Mesenchymal stem cell (in vitro differentiated cells and primary cell): Measurements from ENCODE around the gene CBFB.

Source experiments
- DNase-seq: peaks from one replicate; pipeline ENCODE4 v3.0.0-alpha.2; 2013
- H2AFZ ChIP-seq: one replicate; pipeline ENCODE4 v1.6.1; 2013; ENCODE audit warnings: low read depth, mild to moderate bottlenecking, control low read depth, inconsistent platforms, low read length, moderate library complexity
- H2AK5ac ChIP-seq: 2 replicates; pipeline ENCODE4 v1.6.1; 2013; ENCODE audit warnings: low read length, moderate library complexity, mild to moderate bottlenecking, inconsistent platforms; ENCODE audit not compliant: severe bottlenecking
- H2BK120ac ChIP-seq: one replicate; pipeline ENCODE4 v1.6.1; 2013; ENCODE audit warnings: low read depth, mild to moderate bottlenecking, inconsistent platforms, low read length, moderate library complexity
- H2BK12ac ChIP-seq, 2 experiments: one replicate each; pipeline ENCODE4 v1.6.1; 2013; ENCODE audit warnings: inconsistent platforms in 2 of 2, low read length in 2 of 2, mild to moderate bottlenecking in 2 of 2, moderate library complexity in 2 of 2, control low read depth in 1 of 2
- H2BK15ac ChIP-seq: one replicate; pipeline ENCODE4 v1.6.1; 2013; ENCODE audit warnings: mild to moderate bottlenecking, low read depth, inconsistent platforms; ENCODE audit not compliant: poor library complexity, severe bottlenecking
- H2BK5ac ChIP-seq: 2 replicates; pipeline ENCODE4 v1.6.1; 2013; ENCODE audit warnings: low read depth, mild to moderate bottlenecking, low read length, control low read depth, inconsistent platforms; ENCODE audit not compliant: poor library complexity, severe bottlenecking
- H3K14ac ChIP-seq, 2 experiments: one replicate each; pipeline ENCODE4 v1.6.1; 2013; ENCODE audit warnings: inconsistent platforms in 2 of 2, low read length in 2 of 2, control low read depth in 1 of 2, mild to moderate bottlenecking in 1 of 2, moderate library complexity in 1 of 2
- H3K18ac ChIP-seq, 2 experiments: one replicate each; pipeline ENCODE4 v1.6.1; 2013; ENCODE audit warnings: inconsistent platforms in 2 of 2, low read length in 2 of 2, control low read depth in 1 of 2, low read depth in 1 of 2, mild to moderate bottlenecking in 1 of 2
- H3K23ac ChIP-seq, 2 experiments: one replicate each; pipeline ENCODE4 v1.6.1; 2013; ENCODE audit warnings: inconsistent platforms in 2 of 2, low read length in 2 of 2, mild to moderate bottlenecking in 2 of 2, moderate library complexity in 2 of 2, control low read depth in 1 of 2
- H3K27ac ChIP-seq: 2 replicates; pipeline ENCODE4 v1.5.1; 2013; ENCODE audit warnings: mild to moderate bottlenecking, moderate library complexity, low read length, control low read depth, inconsistent platforms; ENCODE audit not compliant: poor library complexity, severe bottlenecking
- H3K27me3 ChIP-seq, 2 experiments: 2 replicates each; pipeline versions ENCODE4 v1.6.1 to v1.7.0; 2013; ENCODE audit warnings: low read length in 2 of 2, mild to moderate bottlenecking in 2 of 2, moderate library complexity in 2 of 2, control low read depth in 1 of 2, inconsistent platforms in 1 of 2; ENCODE audit not compliant: control insufficient read depth in 1 of 2, insufficient read depth in 1 of 2
- H3K36me3 ChIP-seq, 2 experiments: 2 replicates each; pipeline versions ENCODE4 v1.6.1 to v1.7.0; 2013; ENCODE audit warnings: low read length in 2 of 2, control low read depth in 1 of 2, inconsistent platforms in 1 of 2, low read depth in 1 of 2, mild to moderate bottlenecking in 1 of 2; ENCODE audit not compliant: insufficient read depth in 2 of 2, control insufficient read depth in 1 of 2
- H3K4ac ChIP-seq, 2 experiments: one replicate each; pipeline ENCODE4 v1.6.1; 2013; ENCODE audit warnings: inconsistent platforms in 2 of 2, low read length in 2 of 2, mild to moderate bottlenecking in 2 of 2, moderate library complexity in 2 of 2, control low read depth in 1 of 2, low read depth in 1 of 2
- H3K4me1 ChIP-seq: 2 replicates; pipeline ENCODE4 v1.6.1; 2013; ENCODE audit warnings: low read depth, low read length, control low read depth; ENCODE audit not compliant: control insufficient read depth, insufficient read depth
- H3K4me2 ChIP-seq: 2 replicates; pipeline ENCODE4 v1.6.1; 2013; ENCODE audit warnings: low read length, mild to moderate bottlenecking, inconsistent platforms; ENCODE audit not compliant: poor library complexity, severe bottlenecking
- H3K4me3 ChIP-seq, 2 experiments: 2 replicates each; pipeline versions ENCODE4 v1.5.1 to v1.7.0; 2013; ENCODE audit warnings: low read length in 2 of 2, mild to moderate bottlenecking in 2 of 2, control low read depth in 1 of 2, low read depth in 1 of 2; ENCODE audit not compliant: insufficient read depth in 1 of 2
- H3K79me1 ChIP-seq: replicated peaks from 2 replicates; pipeline ENCODE4 v1.6.1; 2013; ENCODE audit warnings: mild to moderate bottlenecking, control low read depth, low read length, inconsistent platforms; ENCODE audit not compliant: poor library complexity, severe bottlenecking
- H3K9ac ChIP-seq: 2 replicates; pipeline ENCODE4 v1.7.0; 2013; ENCODE audit warnings: mild to moderate bottlenecking, low read length, moderate library complexity
- H3K9me3 ChIP-seq: 2 replicates; pipeline ENCODE4 v1.7.0; 2013; ENCODE audit warnings: mild to moderate bottlenecking, low read length; ENCODE audit not compliant: control insufficient read depth
- H4K8ac ChIP-seq: one replicate; pipeline ENCODE4 v1.6.1; 2013; ENCODE audit warnings: inconsistent platforms, mild to moderate bottlenecking, low read length, moderate library complexity
- H4K91ac ChIP-seq: one replicate; pipeline ENCODE4 v1.6.1; 2013; ENCODE audit warnings: mild to moderate bottlenecking, low read length, inconsistent platforms
- WGBS: methylation state at CpG from one replicate; pipeline ENCODE4 v1.1.7; 2013; ENCODE audit warnings: mixed read lengths; 5-methylcytosine and 5-hydroxymethylcytosine counted together

The CBFB gene

DNA sequence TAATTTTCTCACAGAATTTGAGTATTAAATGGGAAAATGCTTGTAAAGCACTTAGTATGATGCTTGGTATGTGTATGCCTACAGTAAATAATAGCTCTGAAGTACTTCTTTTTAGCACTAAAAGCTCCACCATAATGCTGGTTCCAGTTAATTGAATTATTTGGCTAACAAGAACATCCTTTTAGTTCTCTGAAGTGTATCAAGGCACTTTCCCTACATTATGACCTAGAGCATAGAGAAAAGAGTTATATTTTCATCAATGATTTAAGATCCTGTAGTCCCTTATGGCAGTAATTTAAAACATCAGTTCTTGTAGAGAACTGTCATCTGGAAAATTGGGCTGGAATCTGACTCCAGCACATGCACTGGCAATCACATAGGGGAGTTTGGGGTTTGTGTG, 58.9 kb downstream of the CBFB start:
- no peak overlapping the region for H4K91ac ChIP-seq

DNA sequence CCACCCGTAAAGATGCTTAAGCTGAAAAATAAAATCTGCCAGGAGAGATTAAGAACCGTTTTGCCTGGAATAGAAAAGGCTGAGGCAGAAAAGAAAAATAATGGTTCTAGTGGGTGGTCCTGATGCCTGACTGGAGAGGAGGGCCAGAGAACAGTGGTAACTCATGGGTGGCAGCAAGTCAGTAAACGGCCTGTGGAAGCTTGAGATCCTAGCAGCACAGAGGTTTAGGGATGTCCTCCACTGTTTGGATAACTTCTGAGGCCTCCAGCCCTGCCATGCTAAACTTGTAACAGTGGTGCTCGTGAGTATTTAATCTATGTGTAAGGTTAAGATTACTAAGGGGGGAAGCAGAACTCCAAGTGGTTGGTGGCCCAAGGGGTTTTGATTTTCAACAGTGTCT, 59.6 kb downstream of the CBFB start:
- Histone ChIP-seq H4K91ac (no peak overlapping the region), H3K4me3 (no peak overlapping the region), H3K4me2 (no peak overlapping the region), H2BK5ac (no peak overlapping the region), H3K27me3 (no peaks in the 10 kb centered on the region), H3K27ac (no peak overlapping the region), H2BK15ac (no peak overlapping the region), H2AK5ac (no peak overlapping the region), H3K18ac (no peak overlapping the region), H2BK12ac (no peak overlapping the region), H3K9me3 (no peaks in the 10 kb centered on the region), H2BK120ac (no peak overlapping the region), H4K8ac (no peak overlapping the region), H3K4ac (no peak overlapping the region), H2AFZ (no peak overlapping the region), H3K79me1 (peaks cover 23% of the 10 kb centered on the region), H3K36me3 (peaks cover 5 to 31% of the 10 kb centered on the region in 2 experiments), H3K14ac (no peak overlapping the region), H3K4me1 (peaks cover 3% of the 10 kb centered on the region), H3K9ac (no peak overlapping the region), H3K23ac (no peak overlapping the region)
- WGBS, result 96% methylated on average over 4 of the region's 4 CpGs
- DNase-seq, result no peak

More for the DNA sequence above, 58.9 kb downstream of the CBFB start:
- no peak overlapping the region for H2BK15ac ChIP-seq
- no peak overlapping the region for H3K9ac ChIP-seq
- DNase-seq, result no peak
- H2AFZ ChIP-seq, result no peak overlapping the region
- H2AK5ac ChIP-seq, result no peak overlapping the region
- peaks cover 3% of the 10 kb centered on the region for H3K4me1 ChIP-seq
- no peak overlapping the region for H3K23ac ChIP-seq
- H2BK12ac ChIP-seq, result no peak overlapping the region
- H2BK120ac ChIP-seq, result no peak overlapping the region
- peaks cover 2 to 29% of the 10 kb centered on the region in 2 experiments for H3K36me3 ChIP-seq
- no peaks in the 10 kb centered on the region for H3K27me3 ChIP-seq
- H4K8ac ChIP-seq, result no peak overlapping the region
- H3K27ac ChIP-seq, result no peak overlapping the region
- H2BK5ac ChIP-seq, result no peak overlapping the region
- H3K18ac ChIP-seq, result no peak overlapping the region
- H3K14ac ChIP-seq, result no peak overlapping the region
- peaks cover 21% of the 10 kb centered on the region for H3K79me1 ChIP-seq
- H3K4me3 ChIP-seq, result no peak overlapping the region
- no peak overlapping the region for H3K4ac ChIP-seq
- H3K4me2 ChIP-seq, result no peak overlapping the region
- no peaks in the 10 kb centered on the region for H3K9me3 ChIP-seq

DNA sequence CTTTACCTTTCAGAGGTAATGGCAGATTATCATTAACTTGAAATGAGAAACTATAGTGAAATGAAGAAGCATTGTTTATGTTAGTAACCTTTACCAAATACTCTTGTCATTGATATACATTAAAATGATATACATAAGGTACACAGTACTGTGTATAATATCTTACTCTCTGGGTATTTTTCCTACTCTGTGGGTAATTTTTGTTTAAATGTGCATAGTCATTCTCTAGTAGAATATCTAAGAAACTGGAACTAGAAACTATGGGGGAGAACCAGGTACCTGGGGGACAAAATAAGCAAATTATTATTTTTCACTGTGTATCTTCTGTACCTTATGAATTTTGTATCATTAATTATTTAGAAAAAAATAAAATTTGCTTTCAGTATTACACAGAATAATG, 60.2 kb downstream of the CBFB start:
- H2BK12ac ChIP-seq, result no peak overlapping the region

DNA sequence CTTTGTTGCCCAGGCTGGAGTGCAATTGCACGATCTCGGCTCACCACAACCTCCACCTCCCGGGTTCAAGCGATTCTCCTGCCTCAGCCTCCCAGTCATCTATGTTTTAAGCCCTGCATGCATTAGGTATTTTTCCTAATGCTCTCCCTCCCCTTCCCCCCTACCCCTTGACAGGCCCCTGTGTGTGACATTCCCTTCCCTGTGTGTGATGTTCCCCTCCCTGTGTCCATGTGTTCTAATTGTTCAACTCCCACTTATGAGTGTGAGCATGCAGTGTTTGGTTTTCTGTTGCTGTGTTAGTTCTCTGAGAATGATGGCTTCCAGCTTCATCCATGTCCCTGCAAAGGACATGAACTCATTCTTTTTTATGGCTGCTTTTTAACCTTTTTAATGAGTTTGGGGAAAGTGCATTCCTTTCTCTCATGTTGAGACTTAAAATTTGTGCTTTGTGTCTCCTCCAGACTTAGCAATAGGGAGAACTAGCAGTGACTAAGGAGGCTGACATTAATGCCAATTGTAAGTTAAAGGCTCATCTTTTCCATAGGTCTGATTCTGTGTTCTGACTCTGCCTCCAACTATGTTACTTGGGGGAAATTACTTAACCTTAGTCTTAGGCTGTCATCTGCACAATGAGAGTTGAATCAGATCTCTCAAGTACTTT, 63.1 kb downstream of the CBFB start:
- H4K8ac ChIP-seq, result no peak overlapping the region
- H3K4me1 ChIP-seq, result no peaks in the 10 kb centered on the region
- no peak overlapping the region for H2BK120ac ChIP-seq
- H2BK12ac ChIP-seq, result no peak overlapping the region
- no peak overlapping the region for H4K91ac ChIP-seq
- no peak overlapping the region for H3K4ac ChIP-seq
- no peak overlapping the region for H3K18ac ChIP-seq
- H2BK5ac ChIP-seq, result no peak overlapping the region
- H2AFZ ChIP-seq, result no peak overlapping the region
- no peak overlapping the region for H2AK5ac ChIP-seq
- no peak overlapping the region for H3K14ac ChIP-seq
- H3K4me3 ChIP-seq, result no peak overlapping the region
- 98% methylated on average over 4 of the region's 4 CpGs for WGBS
- no peaks in the 10 kb centered on the region for H3K9me3 ChIP-seq
- H3K27ac ChIP-seq, result no peak overlapping the region
- peaks cover 28% of the 10 kb centered on the region for H3K79me1 ChIP-seq
- H3K23ac ChIP-seq, result no peak overlapping the region
- peaks cover 10 to 21% of the 10 kb centered on the region in 2 experiments for H3K36me3 ChIP-seq
- H3K4me2 ChIP-seq, result no peak overlapping the region
- peak overlapping the region; percentile 16 for H3K9ac ChIP-seq
- H2BK15ac ChIP-seq, result no peak overlapping the region
- peak; percentile 87 for DNase-seq
- no peaks in the 10 kb centered on the region for H3K27me3 ChIP-seq

More for the DNA sequence above, 60.2 kb downstream of the CBFB start:
- Histone ChIP-seq H3K36me3 (peaks cover 5 to 34% of the 10 kb centered on the region in 2 experiments), H3K27me3 (no peaks in the 10 kb centered on the region), H2AK5ac (no peak overlapping the region), H2AFZ (no peak overlapping the region), H3K9me3 (no peaks in the 10 kb centered on the region), H3K14ac (no peak overlapping the region), H3K27ac (no peak overlapping the region), H2BK15ac (no peak overlapping the region), H2BK5ac (no peak overlapping the region), H3K4me1 (peaks cover 1% of the 10 kb centered on the region), H3K18ac (no peak overlapping the region), H4K91ac (no peak overlapping the region), H3K4ac (no peak overlapping the region), H3K9ac (no peak overlapping the region), H3K23ac (no peak overlapping the region), H4K8ac (no peak overlapping the region), H3K79me1 (peaks cover 21% of the 10 kb centered on the region), H2BK120ac (no peak overlapping the region), H3K4me2 (no peak overlapping the region), H3K4me3 (no peak overlapping the region)
- no peak for DNase-seq
